Measurements from ENCODE around the gene NGRN. TPM values are rescaled to one million over a fixed set of nuclear protein-coding genes. Genes with fewer than 3 reads are reported as not detected.

The NGRN gene
- total and polyA plus RNA-seq, 2 experiments from 2014 or later, result 99.5 to 122 TPM

GRCh38 chr15:90261811-90262210 is 3.7 kb upstream of the NGRN start:
- Histone ChIP-seq H3K4me2 (ENCODE audit: unreplicated experiment) (no peak overlapping the region), H3K9me3 (ENCODE audit: low read depth) (no peaks in the 10 kb centered on the region), H3F3A (ENCODE audit: insufficient read depth) (peaks cover 4% of the 10 kb centered on the region; the same call in 1 of the 2 replicates), H3K4me3 (no peak overlapping the region), H3K79me2 (ENCODE audit: insufficient read depth) (peaks cover 11% of the 10 kb centered on the region), H3K27me3 (replicated peaks; ENCODE audit: insufficient read depth) (no peaks in the 10 kb centered on the region), H2AFZ (no peak overlapping the region), H3K4me1 (ENCODE audit: insufficient read depth) (peaks cover 19% of the 10 kb centered on the region), H3K9ac (0 out of 2 replicates have a peak overlapping the region, but pooled peaks have one; percentile 1), H4K20me1 (ENCODE audit: insufficient read depth) (no peaks in the 10 kb centered on the region; the same call in 1 of the 2 replicates), H3K9me2 (ENCODE audit: insufficient read depth) (no peaks in the 10 kb centered on the region), H3K27ac (0 out of 2 replicates have a peak overlapping the region, but pooled peaks have one; percentile 3), H3K36me3 (ENCODE audit: low read depth) (no peaks in the 10 kb centered on the region)
- whole genome bisulfite sequencing, 2 experiments (ENCODE audit: low coverage in 1 of 2, low lambda C conversion rate in 2 of 2, missing lambda C conversion rate in 2 of 2), result 68 to 69% methylated on average over 5 of the region's 5 CpGs
- in situ Hi-C loops (cut with MboI), result no loop called here
- DNase-seq, result peak; percentile 72
- TF ChIP-seq EZH2phosphoT487 (IDR thresholded peaks at IDR 0.05; ENCODE audit: insufficient read depth, low read depth) (no peak), EZH2 (IDR thresholded peaks at IDR 0.05; ENCODE audit: insufficient read depth, poor library complexity, severe bottlenecking) (no peak)

GRCh38 chr15:90262426-90262825 is 3.0 kb upstream of the NGRN start:
- Histone ChIP-seq H3K27me3 (replicated peaks; ENCODE audit: insufficient read depth) (no peaks in the 10 kb centered on the region), H3K79me2 (ENCODE audit: insufficient read depth) (peaks cover 17% of the 10 kb centered on the region), H3K27ac (0 out of 2 replicates have a peak overlapping the region, but pooled peaks have one; percentile 3), H3K9ac (0 out of 2 replicates have a peak overlapping the region, but pooled peaks have one; percentile 1), H3K4me1 (ENCODE audit: insufficient read depth) (peaks cover 26% of the 10 kb centered on the region), H3K9me3 (ENCODE audit: low read depth) (no peaks in the 10 kb centered on the region), H3K4me2 (ENCODE audit: unreplicated experiment) (no peak overlapping the region), H3K4me3 (no peak overlapping the region), H3K9me2 (ENCODE audit: insufficient read depth) (no peaks in the 10 kb centered on the region), H3K36me3 (ENCODE audit: low read depth) (no peaks in the 10 kb centered on the region; the same call in 1 of the 2 replicates), H2AFZ (no peak overlapping the region), H3F3A (ENCODE audit: insufficient read depth) (peaks cover 4% of the 10 kb centered on the region; the same call in 1 of the 2 replicates), H4K20me1 (ENCODE audit: insufficient read depth) (no peaks in the 10 kb centered on the region; the same call in 1 of the 2 replicates)
- TF ChIP-seq EZH2phosphoT487 (IDR thresholded peaks at IDR 0.05; ENCODE audit: insufficient read depth, low read depth) (no peak), EZH2 (IDR thresholded peaks at IDR 0.05; ENCODE audit: insufficient read depth, poor library complexity, severe bottlenecking) (no peak)
- DNase-seq, result peak; percentile 47
- in situ Hi-C loops (cut with MboI), result no loop called here
- WGBS, 2 experiments (ENCODE audit: low coverage in 1 of 2, low lambda C conversion rate in 2 of 2, missing lambda C conversion rate in 2 of 2), result 52 to 53% methylated on average over 5 of the region's 5 CpGs

GRCh38 chr15:90264671-90265070 is 801 bp upstream of the NGRN start:
- Histone ChIP-seq H3K4me3 (peak overlapping the region; percentile 93), H3K27me3 (replicated peaks; ENCODE audit: insufficient read depth) (no peaks in the 10 kb centered on the region), H3F3A (ENCODE audit: insufficient read depth) (peaks cover 4% of the 10 kb centered on the region; the same call in 1 of the 2 replicates), H3K9me2 (ENCODE audit: insufficient read depth) (no peaks in the 10 kb centered on the region), H3K79me2 (ENCODE audit: insufficient read depth) (peaks cover 40% of the 10 kb centered on the region), H3K4me2 (ENCODE audit: unreplicated experiment) (peak overlapping the region; percentile 96), H3K4me1 (ENCODE audit: insufficient read depth) (peaks cover 37% of the 10 kb centered on the region), H4K20me1 (ENCODE audit: insufficient read depth) (no peaks in the 10 kb centered on the region; the same call in 1 of the 2 replicates), H3K36me3 (ENCODE audit: low read depth) (peaks cover 4% of the 10 kb centered on the region; the same call in 1 of the 2 replicates), H3K27ac (peak overlapping the region; percentile 90), H3K9ac (peak overlapping the region; percentile 93), H3K9me3 (ENCODE audit: low read depth) (no peaks in the 10 kb centered on the region), H2AFZ (peak overlapping the region; percentile 84)
- peak; percentile 20 for DNase-seq
- 50 to 58% methylated on average over 4 of the region's 4 CpGs for WGBS, 2 experiments (ENCODE audit: low coverage in 1 of 2, low lambda C conversion rate in 2 of 2, missing lambda C conversion rate in 2 of 2)
- no peak for TF ChIP-seq EZH2phosphoT487 (IDR thresholded peaks at IDR 0.05; ENCODE audit: insufficient read depth, low read depth)
- in situ Hi-C loops (cut with MboI), result no loop called here

- in situ Hi-C loops (cut with MboI), result no loop called here
- Histone ChIP-seq H3K4me1 (ENCODE audit: insufficient read depth) (peaks cover 37% of the 10 kb centered on the region), H3K9me3 (ENCODE audit: low read depth) (no peaks in the 10 kb centered on the region)
Measured at GRCh38 chr15:90266061-90266431, 574 bp downstream of the NGRN start.

More at GRCh38 chr15:90266061-90266431, 574 bp downstream of the NGRN start:
- peaks cover 4% of the 10 kb centered on the region; the same call in 1 of the 2 replicates for H3F3A ChIP-seq (ENCODE audit: insufficient read depth)
- H3K36me3 ChIP-seq (ENCODE audit: low read depth), result peaks cover 12% of the 10 kb centered on the region; the same call in 1 of the 2 replicates
- no peaks in the 10 kb centered on the region; the same call in 1 of the 2 replicates for H4K20me1 ChIP-seq (ENCODE audit: insufficient read depth)
- peak; percentile 63 for DNase-seq
- H3K4me2 ChIP-seq (ENCODE audit: unreplicated experiment), result peak overlapping the region; percentile 96
- no peaks in the 10 kb centered on the region for H3K9me2 ChIP-seq (ENCODE audit: insufficient read depth)
- H2AFZ ChIP-seq, result peak overlapping the region; percentile 84
- H3K79me2 ChIP-seq (ENCODE audit: insufficient read depth), result peaks cover 53% of the 10 kb centered on the region
- peak overlapping the region; percentile 93 for H3K4me3 ChIP-seq
- H3K27ac ChIP-seq, result peak overlapping the region; percentile 90
- no peak for TF ChIP-seq EZH2 (IDR thresholded peaks at IDR 0.05; ENCODE audit: insufficient read depth, poor library complexity, severe bottlenecking)
- no peak for TF ChIP-seq EZH2phosphoT487 (IDR thresholded peaks at IDR 0.05; ENCODE audit: insufficient read depth, low read depth)
- peak overlapping the region; percentile 93 for H3K9ac ChIP-seq
- H3K27me3 ChIP-seq (replicated peaks; ENCODE audit: insufficient read depth), result no peaks in the 10 kb centered on the region
- 0 to 2% methylated on average over 16 of the region's 16 CpGs for WGBS, 2 experiments (ENCODE audit: low coverage in 1 of 2, low lambda C conversion rate in 2 of 2, missing lambda C conversion rate in 2 of 2)
